GM12874 (cell line): Measurements from ENCODE around the gene NPFFR1.
A peak's percentile ranks its signal among the peaks of the same experiment; 100 is the strongest.

Source experiments
- TF ChIP-seq, protein P1 (sequence below): IDR thresholded peaks from 2 replicates; pipeline ENCODE4 v1.5.1; 2011; ENCODE audit warnings: low read depth, mild to moderate bottlenecking, control low read depth, low read length, moderate library complexity; ENCODE audit not compliant: insufficient read depth

The NPFFR1 gene

DNA sequence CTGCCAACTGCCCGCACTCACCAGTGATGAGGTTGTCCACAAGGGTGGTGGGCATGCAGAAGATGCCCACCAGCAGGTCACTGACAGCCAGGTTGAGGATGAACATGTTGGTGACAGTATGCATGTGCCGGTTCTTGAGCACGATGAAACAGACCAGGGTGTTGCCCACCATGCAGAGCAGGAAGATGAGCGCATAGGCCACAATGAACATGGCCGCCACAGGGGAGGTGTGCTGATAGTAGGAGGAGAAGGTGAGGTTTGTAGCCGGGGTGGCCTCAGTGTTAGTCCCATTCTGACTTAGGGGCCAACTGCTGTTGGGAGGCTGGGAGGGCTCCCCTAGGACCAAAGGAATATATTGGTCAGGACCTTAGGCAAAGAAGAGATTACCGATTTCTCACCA, 17.7 kb downstream of the NPFFR1 start:
- TF ChIP-seq, protein P1, sequence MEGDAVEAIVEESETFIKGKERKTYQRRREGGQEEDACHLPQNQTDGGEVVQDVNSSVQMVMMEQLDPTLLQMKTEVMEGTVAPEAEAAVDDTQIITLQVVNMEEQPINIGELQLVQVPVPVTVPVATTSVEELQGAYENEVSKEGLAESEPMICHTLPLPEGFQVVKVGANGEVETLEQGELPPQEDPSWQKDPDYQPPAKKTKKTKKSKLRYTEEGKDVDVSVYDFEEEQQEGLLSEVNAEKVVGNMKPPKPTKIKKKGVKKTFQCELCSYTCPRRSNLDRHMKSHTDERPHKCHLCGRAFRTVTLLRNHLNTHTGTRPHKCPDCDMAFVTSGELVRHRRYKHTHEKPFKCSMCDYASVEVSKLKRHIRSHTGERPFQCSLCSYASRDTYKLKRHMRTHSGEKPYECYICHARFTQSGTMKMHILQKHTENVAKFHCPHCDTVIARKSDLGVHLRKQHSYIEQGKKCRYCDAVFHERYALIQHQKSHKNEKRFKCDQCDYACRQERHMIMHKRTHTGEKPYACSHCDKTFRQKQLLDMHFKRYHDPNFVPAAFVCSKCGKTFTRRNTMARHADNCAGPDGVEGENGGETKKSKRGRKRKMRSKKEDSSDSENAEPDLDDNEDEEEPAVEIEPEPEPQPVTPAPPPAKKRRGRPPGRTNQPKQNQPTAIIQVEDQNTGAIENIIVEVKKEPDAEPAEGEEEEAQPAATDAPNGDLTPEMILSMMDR = no peak

DNA sequence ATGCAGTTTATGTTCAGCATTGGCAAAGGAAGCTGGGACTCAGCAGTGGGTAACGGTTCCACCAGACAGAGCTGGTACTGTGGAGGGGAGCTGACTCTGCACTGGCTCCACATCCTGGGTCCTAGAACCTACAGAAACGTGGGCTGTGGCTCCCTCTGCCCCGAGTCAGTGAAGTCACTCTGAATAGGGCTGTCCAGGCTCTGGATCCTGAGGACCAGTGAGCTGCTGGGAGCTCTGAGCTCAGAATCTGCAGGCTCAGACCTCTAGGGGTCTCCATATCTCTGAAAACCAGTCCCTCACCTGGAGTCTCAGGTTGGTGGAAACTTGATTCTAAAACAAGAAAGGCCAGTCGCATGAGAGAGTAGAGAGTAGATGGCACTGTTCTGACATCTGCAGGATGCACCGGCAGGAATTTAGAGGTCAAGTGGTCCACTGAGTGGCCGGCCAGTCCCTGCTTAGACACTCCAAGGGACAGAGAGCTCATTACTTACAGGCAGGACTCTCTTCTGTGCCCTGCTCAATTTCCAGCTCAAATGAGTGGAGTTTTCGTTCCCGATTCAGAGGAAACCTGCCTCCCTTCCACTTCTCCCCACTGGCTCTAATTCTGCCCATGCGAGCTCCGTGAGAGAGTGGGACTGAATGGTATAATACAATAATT, 18.6 kb downstream of the NPFFR1 start:
- TF ChIP-seq, protein P1 = peak; percentile 50; the same call in 1 of the 2 replicates

DNA sequence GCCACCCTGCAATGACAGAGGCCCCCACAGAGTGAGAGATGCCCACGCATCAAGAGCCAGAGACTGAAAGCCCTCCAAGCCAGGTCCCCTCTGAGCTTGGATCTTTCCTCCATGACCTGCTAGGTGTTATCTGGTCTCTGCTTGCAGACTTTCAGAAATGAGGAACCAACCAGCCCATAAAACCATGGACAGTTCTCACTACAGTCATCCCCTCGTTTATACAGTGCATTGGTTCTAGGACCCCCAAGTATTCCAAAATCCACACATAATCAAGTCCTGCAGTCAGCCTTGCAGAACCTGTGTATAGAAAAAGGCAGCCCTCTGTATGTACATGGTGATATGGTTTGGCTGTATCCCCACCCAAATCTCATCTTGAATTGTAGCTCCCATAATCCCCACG, 23.1 kb downstream of the NPFFR1 start:
- TF ChIP-seq, protein P1 = no peak

DNA sequence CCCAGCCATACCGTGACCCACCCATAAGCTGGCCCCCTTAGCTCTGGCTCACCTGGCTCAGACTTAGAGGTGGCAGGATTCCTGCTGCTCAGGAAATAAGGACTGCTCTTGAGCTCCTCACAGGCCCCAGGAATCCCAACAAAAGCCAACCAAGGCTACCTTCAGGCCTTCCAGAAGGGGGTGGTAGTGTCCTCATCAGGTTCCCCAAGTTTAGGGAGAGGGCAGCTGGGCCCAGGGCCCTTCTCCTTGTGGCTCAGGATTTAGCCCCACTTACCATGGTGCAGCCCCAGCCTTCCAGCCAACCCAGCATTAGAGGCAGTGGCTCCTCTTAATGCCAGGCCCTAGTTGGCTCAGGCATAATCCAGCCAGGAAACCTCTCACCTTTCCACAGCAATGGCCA, 23.5 kb downstream of the NPFFR1 start:
- TF ChIP-seq, protein P1 = no peak

DNA sequence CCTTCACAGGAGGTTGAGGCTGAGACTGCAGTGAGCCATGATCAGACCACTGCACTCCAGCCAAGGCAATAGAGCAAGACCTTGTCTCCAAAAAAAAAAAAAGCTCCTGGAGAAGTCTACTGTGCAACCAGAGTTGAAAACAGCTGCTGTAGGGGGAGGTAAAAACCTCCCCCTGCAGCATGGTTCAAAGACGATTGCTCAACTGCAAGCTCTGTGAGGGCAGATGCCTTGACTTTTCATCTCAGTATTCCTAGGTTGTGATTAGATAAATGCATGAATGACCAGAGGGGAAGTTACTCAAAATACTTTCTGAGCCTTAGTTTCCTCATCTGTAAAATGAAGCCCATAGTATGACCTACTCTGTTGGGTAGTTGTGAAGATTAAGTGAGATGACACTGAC, 25.6 kb downstream of the NPFFR1 start:
- TF ChIP-seq, protein P1 = no peak

DNA sequence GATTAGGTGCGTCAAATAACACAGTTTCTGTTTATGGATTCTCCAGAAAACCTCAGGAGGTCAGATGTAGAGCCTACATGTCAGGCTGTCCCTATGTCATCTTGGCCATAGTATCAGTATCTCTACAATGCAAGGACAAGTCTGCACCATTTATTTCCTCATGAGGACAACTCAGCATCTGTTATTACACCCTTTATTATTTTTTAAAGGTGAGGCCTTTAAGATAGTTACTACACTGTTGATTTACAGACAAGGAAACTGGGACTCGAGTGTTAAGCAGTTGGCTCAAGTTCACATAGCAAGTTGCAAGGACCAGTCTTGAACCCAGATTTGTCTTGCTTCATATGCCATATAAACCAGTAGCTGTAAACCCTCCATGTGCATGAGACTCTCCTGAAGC, 27.3 kb downstream of the NPFFR1 start:
- TF ChIP-seq, protein P1 = no peak

DNA sequence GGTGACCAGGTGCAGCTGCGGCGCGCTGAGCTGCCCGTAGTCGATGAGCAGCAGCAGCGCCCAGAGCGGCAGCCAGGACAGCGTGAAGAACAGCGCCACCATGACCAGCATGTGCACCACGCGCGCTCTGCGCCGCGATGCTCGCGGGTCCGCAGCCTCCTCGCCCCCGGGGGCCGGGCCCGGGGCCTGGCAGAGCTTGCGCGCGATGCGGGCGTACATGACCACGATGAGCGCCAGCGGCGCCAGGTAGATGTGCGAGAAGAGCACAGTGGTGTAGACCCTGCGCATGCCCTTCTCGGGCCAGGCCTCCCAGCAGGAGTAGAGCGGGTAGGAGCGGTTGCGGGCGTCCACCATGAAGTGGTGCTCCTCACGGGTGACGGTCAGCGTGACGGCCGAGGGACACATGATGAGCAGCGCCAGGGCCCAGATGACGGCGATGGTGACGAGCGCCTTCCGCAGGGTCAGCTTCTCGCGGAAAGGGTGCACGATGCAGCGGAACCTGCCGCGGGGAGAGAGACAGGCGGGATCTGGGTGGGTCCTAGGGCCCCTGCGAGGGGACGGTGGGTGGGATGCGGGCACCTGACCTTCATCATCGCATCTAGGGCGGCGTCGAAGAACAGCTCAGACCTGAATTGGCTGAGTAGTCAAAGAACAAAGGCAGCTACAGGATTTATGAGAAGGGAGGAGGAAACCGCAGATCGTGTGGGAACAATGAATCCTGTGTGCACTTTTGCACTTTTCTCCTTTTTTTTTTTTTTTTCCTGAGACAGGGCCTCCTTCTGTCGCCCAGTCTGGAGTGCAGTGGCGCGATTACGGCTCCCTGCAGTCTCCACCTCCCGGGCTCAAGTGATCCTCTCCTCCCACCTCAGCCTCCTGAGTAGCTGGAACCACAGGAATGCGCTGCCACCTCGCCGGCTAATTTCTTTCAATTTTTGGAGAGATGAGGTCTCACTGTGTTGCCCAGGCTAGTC, 28.2 kb downstream of the NPFFR1 start:
- TF ChIP-seq, protein P1 = no peak
